ENCODE measurements around the gene TSBP1.
A peak's percentile ranks its signal among the peaks of the same experiment; 100 is the strongest.
"Not testable (repeated sequence)": the region's sequence is repeated elsewhere in the genome, so short reads cannot be mapped to it uniquely, and the experiment has no call there.

The TSBP1 gene

DNA sequence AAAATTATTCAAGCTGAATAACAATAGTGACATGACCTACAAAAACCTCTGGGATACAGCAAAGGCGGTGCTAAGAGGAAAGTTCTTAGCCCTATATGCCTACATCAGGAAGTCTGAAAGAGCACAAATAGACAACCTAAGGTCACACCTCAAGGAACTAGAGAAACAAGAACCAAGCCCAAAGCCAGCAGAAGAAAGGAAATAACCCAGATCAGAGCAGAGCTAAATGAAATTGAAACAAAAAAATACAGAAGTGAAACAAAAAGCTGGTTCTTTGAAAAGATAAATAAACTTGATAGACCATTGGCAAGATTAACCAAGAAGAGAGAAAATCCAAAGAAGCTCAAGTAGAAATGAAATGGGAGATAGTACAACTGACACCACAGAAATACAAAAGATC, 100.3 kb downstream of the TSBP1 start:
- DNase-seq, result no peak

DNA sequence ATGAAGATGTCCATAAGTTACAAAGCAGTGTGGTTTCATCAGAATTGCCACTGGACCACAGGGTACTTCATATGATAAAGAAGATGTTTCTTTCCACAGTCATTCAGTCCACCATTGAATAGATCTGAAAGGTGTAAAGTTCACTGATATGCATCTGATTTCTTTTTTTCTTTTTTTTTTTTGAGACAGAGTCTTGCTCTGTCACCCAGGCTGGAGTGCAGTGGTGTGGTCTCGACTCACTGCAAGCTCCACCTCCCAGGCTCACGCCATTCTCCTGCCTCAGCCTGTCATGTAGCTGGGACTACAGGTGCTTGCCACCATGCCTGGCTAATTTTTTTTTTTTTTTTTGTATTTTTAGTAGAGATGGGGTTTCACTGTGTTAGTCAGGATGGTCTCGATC, 103.2 kb downstream of the TSBP1 start:
- DNase-seq, result not testable (repeated sequence)

DNA sequence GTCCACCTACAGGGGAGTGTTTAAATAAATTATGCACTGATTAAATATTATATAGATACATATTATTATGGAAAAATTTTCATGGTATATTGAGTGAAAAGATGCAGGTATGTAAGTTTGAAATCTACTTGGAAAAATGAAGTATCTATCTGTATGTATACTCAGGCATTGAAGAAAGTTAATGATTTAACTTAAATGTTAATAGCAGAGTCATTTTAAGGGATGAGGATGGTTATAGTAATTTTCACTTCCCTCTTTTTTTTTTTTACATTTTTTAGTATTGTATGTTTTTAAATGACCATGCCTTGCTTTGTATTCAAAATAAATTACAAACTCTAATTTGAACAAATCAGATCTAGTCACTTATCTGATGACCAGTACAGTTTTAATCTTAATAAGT, 104.7 kb downstream of the TSBP1 start:
- no peak for DNase-seq

DNA sequence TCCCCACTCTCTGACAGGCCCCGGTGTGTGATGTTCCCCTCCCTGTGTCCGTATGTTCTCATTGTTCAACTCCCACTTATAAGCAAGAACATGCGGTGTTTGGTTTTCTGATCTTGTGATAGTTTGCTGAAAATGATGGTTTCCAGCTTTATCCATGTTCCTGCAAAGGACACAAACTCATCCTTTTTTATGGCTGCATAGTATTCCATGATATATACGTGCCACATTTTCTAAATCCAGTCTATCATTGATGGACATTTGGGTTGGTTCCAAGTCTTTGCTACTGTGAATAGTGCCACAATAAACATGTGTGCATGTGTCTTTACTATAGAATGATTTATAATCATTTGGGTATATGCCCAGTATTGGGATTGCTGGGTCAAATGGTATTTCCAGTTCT, 114.4 kb downstream of the TSBP1 start:
- not testable (repeated sequence) for DNase-seq

DNA sequence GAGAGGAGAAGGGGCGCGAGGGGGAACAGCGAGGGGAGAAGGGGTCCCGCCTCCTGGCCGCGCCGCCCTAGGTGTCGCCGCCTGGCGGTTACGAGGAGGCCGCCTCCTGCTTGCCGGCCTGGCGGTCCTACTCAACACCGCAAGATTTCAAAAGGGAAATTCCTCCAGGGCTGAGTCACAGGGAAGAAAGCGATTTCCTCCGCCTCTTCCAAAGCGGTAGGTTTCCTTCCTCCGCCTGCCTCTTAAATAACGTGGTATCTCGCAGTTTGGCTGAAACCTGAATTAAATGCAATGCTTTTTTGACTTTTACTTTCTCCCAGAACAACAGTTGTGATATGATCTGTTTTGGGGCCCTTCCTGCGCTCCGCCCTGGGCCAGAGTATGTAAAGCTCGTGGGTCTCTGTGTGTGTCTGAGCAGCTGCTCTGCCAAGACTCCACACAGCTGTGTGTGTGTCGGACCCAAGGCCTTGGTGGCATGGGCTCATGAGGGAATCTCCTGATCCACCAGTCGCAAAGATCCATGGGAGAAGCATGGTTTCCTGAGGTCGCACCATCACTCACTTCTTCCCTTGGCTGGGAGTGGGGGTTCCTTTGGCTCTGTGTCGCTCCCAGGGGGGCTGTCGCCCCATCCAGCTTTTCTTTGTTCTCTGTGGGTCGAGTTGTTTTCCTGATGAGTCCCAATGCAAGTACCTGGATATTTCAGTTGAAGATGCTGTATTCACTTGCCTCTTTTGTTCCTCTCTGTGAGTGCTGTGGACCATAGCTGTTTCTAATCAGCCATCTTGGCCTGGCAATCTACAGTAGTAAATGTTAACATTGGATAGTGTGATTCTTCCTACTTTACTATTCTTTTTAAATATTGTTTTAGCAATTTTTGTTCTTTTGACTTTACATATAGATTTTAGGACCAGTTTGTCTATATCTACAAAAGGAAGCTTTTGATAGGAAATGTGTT, 116.2 kb downstream of the TSBP1 start:
- peak; percentile 54 for DNase-seq

DNA sequence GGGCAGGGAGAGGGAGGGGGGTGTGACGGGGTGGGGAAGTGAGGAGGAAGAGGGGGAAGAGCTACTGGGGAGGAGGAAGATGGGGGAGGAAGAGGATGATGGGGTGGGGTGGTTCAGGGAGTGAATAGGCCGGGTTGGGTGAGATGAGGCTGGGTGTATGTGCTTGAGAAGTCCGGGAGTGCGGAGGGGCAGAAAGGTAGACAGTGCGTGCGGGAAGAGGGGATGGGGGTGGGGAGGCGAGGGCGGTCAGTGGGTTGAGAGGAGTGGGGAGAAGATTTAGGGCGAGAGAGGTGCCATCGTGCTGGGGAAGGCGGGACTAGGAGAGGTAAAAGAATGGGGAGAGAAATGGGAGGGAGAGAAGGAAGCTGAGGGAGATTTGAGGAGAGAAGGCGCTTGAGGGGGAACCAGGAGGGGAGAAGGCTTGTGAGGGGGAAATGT, 116.9 kb downstream of the TSBP1 start:
- DNase-seq, result no peak

DNA sequence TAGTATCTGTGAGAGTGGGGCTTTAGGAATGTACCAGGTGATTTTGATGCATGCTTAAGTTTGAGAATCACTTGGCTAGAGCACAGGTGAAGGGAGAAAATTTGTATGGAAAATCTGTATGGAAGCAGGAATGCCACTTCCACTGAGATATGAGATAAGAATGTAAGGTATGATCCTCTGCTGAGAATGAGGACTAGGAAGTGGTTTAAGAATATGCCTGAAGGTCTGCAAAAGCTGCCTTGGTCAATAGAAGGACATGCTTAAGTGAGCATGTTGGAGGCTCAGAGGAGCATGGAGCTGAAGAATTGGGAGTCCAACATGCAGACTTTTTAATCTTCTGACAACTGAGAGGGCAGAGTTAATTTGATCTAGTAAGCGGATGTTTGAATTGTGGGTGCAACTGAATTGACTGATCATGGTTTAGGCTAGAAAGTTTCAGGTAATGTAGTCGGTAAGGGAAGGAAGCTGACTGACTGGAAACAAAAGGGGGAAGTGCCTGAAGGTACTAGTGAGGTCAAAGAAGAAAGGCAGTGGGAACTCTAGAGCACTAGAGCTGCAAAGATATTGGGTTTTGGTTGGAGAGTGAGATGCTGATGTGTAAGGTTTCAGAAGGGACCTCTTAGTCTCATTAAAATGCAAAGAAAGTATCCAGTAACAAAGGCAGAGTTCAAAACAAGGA, 119.2 kb downstream of the TSBP1 start:
- no peak for DNase-seq

DNA sequence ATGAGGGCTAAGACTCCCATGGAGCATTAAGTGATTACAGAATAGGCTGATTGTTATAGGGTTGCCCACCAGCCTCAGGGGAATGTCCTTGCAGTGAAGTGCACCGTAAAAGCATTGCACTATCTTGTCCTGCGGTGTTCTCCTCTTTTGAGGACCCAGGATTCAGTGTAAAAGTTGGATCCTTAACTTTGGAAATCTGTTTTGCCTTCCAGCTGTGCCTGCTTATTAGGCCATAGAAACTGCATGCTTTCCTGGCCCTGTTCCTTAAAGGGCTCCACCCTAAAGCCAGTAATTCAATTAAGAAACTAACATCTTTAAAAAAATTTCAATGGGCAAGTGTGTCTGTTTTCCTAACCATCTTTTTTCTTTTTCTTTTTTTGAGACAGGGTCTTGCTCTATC, 122.4 kb downstream of the TSBP1 start:
- DNase-seq, result no peak

DNA sequence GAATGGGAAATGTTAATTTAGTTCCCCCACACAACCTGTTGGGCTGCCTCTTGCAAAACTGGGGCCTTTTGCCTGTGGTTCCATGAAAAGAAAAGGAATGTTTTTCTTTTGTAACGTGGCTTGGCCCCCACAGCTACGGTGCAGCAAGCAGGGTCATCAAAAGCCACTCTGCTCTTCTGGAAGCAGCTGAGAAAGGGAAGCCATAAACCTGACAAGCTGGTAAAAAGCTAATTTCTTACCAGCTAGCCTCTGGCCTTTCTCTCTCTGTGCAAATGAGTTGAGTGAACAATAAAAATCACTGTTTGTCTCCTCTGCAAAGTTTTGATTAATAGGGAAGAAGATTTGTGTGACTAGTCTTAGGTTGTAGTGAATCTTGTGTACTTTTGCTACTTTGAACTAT, 124.3 kb downstream of the TSBP1 start:
- DNase-seq, result no peak

DNA sequence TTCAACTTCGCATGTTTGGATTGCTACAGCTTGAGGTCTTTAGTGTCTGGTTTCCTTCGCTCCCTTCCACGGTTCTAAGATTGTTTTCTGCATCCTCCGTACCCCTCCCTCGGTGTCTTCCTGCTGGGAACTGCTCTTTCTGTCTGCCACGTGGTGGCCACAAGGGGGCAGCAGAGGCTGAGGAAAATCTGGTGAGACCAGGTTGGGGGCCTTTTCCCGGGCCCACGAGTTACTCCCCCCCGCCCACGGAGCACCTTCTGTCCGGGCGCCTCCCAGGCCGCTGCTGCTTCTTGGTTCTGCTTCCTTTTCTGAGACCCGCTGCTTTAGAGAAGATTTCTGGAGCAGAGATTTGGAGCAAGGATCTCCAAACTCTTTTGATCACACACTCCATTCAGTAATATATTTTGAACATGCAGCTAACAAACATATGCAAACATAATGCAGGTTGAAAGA, 126.7 kb downstream of the TSBP1 start:
- DNase-seq, result peak; percentile 74

DNA sequence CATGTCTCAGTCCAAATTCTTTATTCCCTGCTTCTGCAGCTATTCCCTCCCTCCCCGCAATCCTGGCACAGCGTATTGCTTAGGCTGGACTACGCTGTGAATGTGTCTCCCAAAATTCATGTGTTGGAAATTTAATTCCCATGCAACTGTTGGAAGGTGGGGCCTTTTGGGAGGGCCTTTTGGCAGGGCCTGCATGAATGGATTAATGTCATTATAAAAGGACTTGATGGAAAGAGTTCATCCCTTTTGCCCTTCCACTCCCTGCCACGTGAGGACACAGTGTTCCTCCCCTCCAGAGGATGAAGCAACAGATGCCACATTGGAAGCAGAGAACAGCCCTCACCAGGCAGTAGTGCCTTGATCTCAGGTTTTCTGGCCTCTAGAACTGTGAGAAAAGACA, 127.4 kb downstream of the TSBP1 start:
- no peak for DNase-seq

Measured in activated CD4-positive, CD25-positive, alpha-beta regulatory T cell treated with anti-CD3 and anti-CD28 coated beads, Interleukin-2, amount 50 U/mL, for 72 hours (primary cell).